A673 (cell line): Measurements from ENCODE around the gene CRHBP. TPM values are rescaled to one million over a fixed set of nuclear protein-coding genes. Genes with fewer than 3 reads are reported as not detected.
"Not testable (repeated sequence)": the region's sequence is repeated elsewhere in the genome, so short reads cannot be mapped to it uniquely, and the experiment has no call there.

Source experiments
- BruUV-seq: library from RNA; stranded (reverse); fragments of 400-500 nt; replicated peaks from 2 replicates; lab custom pipeline; 2021; lab: Mats Ljungman, UMichigan
- CTCF ChIA-PET: fragments of 300-600 bp; sonication (Branson Sonifier 250); formaldehyde crosslinking; loops from one replicate; lab custom pipeline; 2022; ENCODE audit warnings: antibody characterized with exemption; lab: Charles Lee
- POLR2A ChIA-PET: fragments of 300-600 bp; sonication (Branson Sonifier 250); formaldehyde crosslinking; loops from one replicate; lab custom pipeline; 2022; ENCODE audit warnings: antibody characterized with exemption; ENCODE audit not compliant: low non-redundant PET; lab: Charles Lee
- DNase-seq: peaks from one replicate; pipeline ENCODE4 v3.0.0-alpha.2; 2015; ENCODE audit warnings: low spot score
- H3K27ac ChIP-seq: fragments of 200-600 bp; sonication (generic); 2 replicates; pipeline ENCODE4 v1.5.1; 2016; ENCODE audit warnings: mixed run types, low read depth, mild to moderate bottlenecking, mixed read lengths, antibody characterized with exemption, low read length; ENCODE audit not compliant: poor library complexity, severe bottlenecking
- H3K27me3 ChIP-seq: fragments of 200-600 bp; sonication (generic); replicated peaks from 2 replicates; pipeline ENCODE4 v1.6.1; 2017; ENCODE audit warnings: mixed run types, low read depth, mild to moderate bottlenecking, mixed read lengths, antibody characterized with exemption, low read length; ENCODE audit not compliant: insufficient read depth, poor library complexity
- H3K36me3 ChIP-seq: fragments of 200-600 bp; sonication (generic); 2 replicates; pipeline ENCODE4 v1.6.1; 2016; ENCODE audit warnings: mixed run types, mild to moderate bottlenecking, mixed read lengths, antibody characterized with exemption, low read length; ENCODE audit not compliant: insufficient read depth, poor library complexity, severe bottlenecking
- H3K4me1 ChIP-seq: fragments of 200-600 bp; sonication (generic); 2 replicates; pipeline ENCODE4 v1.6.1; 2017; ENCODE audit warnings: mixed run types, mild to moderate bottlenecking, mixed read lengths, antibody characterized with exemption, low read length; ENCODE audit not compliant: insufficient read depth, poor library complexity, severe bottlenecking
- H3K4me3 ChIP-seq: fragments of 200-600 bp; sonication (generic); 2 replicates; pipeline ENCODE4 v1.5.1; 2016; ENCODE audit warnings: low read depth, mixed run types, mild to moderate bottlenecking, mixed read lengths, low read length; ENCODE audit not compliant: poor library complexity, severe bottlenecking
- H3K9me3 ChIP-seq: fragments of 200-600 bp; sonication (generic); 2 replicates; pipeline ENCODE4 v1.6.1; 2016; ENCODE audit warnings: mixed run types, low read depth, mild to moderate bottlenecking, mixed read lengths, antibody characterized with exemption, low read length; ENCODE audit not compliant: poor library complexity, severe bottlenecking
- EZH2 ChIP-seq: fragments of 200-600 bp; sonication (generic); IDR thresholded peaks from 2 replicates; pipeline ENCODE4 v1.6.1; 2017; ENCODE audit warnings: borderline replicate concordance, low read depth, mild to moderate bottlenecking, mixed read lengths, antibody characterized with exemption, low read length; ENCODE audit not compliant: poor library complexity, severe bottlenecking
- intact Hi-C: fragments of 100-400 bp; cut with micrococcal nuclease; formaldehyde crosslinking; loops from one replicate; pipeline ENCODE4 v1.10.0; 2022; ENCODE audit not compliant: unreplicated experiment
- total RNA-seq: library from RNA; stranded (reverse); gene quantifications from 2 replicates; pipeline ENCODE4 v1.2.3, GENCODE V29; 2021
- TF ChIP-seq, protein P1 (sequence below): fragments of 300-800, 200-600 bp; sonication (generic); conservative IDR thresholded peaks from 2 replicates; pipeline ENCODE4 v1.5.1; 2017; ENCODE audit warnings: low read depth, mild to moderate bottlenecking, antibody characterized with exemption, low read length, moderate library complexity, mixed read lengths

CRHBP gene
- total RNA-seq, 1 experiment from 2014 or later: not detected

DNA sequence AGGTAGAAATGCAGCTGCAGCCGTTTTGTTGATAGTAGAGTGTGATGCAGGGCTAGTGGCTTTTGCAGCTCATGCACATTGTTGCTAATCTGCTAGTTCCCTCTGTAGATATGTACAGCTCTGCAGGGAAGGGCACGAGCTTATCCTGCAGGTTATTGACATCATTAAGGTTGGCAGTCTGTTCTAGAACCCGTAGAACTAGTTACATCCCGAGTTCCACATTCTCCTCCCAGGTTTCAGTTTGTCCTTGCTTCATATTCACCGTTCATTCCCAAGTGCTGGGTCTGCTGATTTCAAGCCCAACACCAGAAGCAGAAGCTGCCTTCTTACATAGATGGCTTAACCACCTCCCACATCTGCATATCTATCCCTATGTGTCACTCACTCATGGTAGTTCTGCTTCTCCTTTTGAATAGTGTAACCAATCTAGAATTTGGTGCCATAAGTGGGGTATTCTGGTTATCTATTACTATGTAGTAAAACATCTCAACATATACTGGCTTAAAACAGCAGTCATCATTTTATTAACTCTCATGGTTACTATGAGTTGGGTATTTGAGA lies 38.1 kb downstream of the CRHBP start:
- ChIA-PET CTCF (no interaction called here), POLR2A (no interaction called here)
- intact Hi-C loops: no loop called here
- Histone ChIP-seq H3K4me3 (no peak overlapping the region), H3K4me1 (no peaks in the 10 kb centered on the region), H3K27me3 (no peaks in the 10 kb centered on the region), H3K36me3 (no peaks in the 10 kb centered on the region), H3K27ac (no peak overlapping the region), H3K9me3 (no peaks in the 10 kb centered on the region)
- no peak for DNase-seq
- no peak for TF ChIP-seq EZH2
- TF ChIP-seq, protein P1, sequence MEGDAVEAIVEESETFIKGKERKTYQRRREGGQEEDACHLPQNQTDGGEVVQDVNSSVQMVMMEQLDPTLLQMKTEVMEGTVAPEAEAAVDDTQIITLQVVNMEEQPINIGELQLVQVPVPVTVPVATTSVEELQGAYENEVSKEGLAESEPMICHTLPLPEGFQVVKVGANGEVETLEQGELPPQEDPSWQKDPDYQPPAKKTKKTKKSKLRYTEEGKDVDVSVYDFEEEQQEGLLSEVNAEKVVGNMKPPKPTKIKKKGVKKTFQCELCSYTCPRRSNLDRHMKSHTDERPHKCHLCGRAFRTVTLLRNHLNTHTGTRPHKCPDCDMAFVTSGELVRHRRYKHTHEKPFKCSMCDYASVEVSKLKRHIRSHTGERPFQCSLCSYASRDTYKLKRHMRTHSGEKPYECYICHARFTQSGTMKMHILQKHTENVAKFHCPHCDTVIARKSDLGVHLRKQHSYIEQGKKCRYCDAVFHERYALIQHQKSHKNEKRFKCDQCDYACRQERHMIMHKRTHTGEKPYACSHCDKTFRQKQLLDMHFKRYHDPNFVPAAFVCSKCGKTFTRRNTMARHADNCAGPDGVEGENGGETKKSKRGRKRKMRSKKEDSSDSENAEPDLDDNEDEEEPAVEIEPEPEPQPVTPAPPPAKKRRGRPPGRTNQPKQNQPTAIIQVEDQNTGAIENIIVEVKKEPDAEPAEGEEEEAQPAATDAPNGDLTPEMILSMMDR: no peak
- BruUV-seq: no TSS peak

DNA sequence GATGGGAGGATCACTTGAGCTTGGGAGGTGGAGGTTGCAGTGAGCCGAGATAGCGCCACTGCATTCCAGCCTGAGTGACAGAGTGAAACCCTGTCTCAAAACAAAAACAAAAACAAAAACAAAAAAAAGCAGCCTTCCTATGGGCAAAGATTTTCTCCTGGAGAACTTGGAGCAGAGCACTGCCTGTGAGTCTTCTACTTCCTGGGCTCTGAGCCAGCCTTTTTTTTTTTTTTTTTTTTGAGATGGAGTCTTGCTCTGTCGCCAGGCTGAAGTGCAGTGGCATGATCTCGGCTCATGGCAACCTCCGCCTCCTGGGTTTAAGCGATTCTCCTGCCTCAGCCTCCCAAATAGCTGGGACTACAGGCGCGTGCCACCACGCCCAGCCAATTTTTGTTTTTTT lies 40.6 kb downstream of the CRHBP start:
- H3K9me3 ChIP-seq, DNase-seq, intact Hi-C loops: not testable (repeated sequence)

DNA sequence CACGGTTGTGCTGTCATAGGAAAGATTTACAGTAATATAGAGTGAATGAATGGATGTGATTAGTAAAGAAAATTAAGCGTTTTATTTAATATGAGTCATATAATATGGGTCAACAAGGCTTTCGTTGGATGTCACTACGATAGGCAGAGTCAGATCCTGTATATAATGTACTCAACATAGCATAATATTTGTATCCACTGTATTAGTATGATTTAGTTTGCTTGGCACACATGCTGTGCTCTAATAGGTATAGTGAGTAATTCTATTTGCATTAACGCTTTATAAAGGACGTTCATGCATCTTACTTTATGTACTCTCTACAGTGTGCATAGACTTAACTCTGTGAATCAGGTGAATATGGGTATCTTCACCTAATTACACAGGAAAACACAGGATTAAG lies 41.5 kb downstream of the CRHBP start:
- Histone ChIP-seq H3K36me3 (no peaks in the 10 kb centered on the region), H3K27me3 (no peaks in the 10 kb centered on the region), H3K4me3 (no peak overlapping the region), H3K27ac (no peak overlapping the region), H3K4me1 (no peaks in the 10 kb centered on the region), H3K9me3 (no peaks in the 10 kb centered on the region)
- DNase-seq: no peak
- intact Hi-C loops: no loop called here
- no peak for TF ChIP-seq EZH2
- TF ChIP-seq, protein P1: no peak
- POLR2A ChIA-PET: no interaction called here
- CTCF ChIA-PET: no interaction called here
- no TSS peak for BruUV-seq

More for the DNA sequence above, 40.6 kb downstream of the CRHBP start:
- H3K27me3 ChIP-seq, H3K4me3 ChIP-seq, CTCF ChIA-PET, POLR2A ChIA-PET, BruUV-seq, H3K36me3 ChIP-seq, H3K27ac ChIP-seq, H3K4me1 ChIP-seq: not testable (repeated sequence)

DNA sequence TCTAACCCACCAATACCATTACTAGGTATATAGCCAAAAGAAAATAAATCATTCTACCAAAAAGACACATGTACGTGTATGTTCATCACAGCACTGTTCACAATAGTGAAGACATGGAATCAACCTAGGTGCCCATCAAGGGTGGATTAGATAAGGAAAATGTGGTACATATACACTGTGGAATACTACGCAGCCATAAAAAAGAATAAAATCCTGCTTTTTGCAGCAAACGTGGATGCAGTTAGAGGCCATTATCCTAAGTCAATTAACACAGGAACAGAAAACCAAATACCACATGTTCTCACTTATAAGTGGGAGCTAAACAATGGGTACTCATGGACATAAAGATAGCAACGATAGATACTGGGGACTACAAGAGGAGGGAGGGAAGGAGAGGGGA lies 45.4 kb downstream of the CRHBP start:
- H3K36me3 ChIP-seq, BruUV-seq, H3K27ac ChIP-seq, H3K4me3 ChIP-seq, CTCF ChIA-PET, H3K4me1 ChIP-seq, intact Hi-C loops, H3K9me3 ChIP-seq, DNase-seq, POLR2A ChIA-PET: not testable (repeated sequence)
- peaks cover 12% of the 10 kb centered on the region for H3K27me3 ChIP-seq
